SK-N-MC (cell line): ENCODE data around the gene MYH9.

Experiments
- EZH2 ChIP-seq: fragments of 200-600 bp; sonication (generic); IDR thresholded peaks from one replicate; pipeline ENCODE4 v1.6.1; 2017; ENCODE audit warnings: antibody characterized with exemption
- FOXP2 ChIP-seq: optimal IDR thresholded peaks from 2 replicates; pipeline ENCODE3; 2011; ENCODE audit warnings: mild to moderate bottlenecking, moderate library complexity; ENCODE audit not compliant: insufficient read depth; ENCODE audit errors: extremely low read length, control extremely low read depth
- POLR2AphosphoS5 ChIP-seq: IDR thresholded peaks from 2 replicates; pipeline ENCODE4 v1.6.1; 2012; ENCODE audit warnings: mild to moderate bottlenecking, low read depth, low read length, borderline replicate concordance

DNA sequence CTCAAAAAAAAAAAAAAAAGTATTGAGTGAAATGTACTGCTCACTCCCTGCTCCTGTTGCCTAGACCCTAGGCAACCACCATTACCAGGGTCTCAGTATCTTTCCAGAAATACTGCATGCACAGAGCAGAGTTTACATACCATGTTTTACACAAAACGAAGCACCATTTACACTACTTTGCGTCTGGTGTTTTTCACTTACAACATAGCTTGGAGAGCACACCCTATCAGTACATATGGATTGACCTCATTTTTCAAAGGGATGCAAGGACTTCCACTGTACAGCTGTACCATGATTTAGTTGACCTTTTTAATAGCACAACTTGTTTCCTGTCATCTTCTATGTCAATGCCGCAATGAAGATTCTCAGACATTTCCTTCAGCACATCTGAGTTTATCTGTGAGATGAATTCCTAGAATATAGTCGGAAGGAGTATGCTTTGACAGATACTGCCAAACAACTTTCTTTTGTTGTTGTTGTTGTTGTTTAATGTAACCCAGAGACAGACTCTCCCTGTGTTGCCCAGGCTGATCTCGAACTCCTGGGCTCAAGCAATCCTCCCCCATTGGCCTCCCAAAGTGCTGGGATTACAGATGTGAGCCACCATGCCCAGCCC is 6.1 kb downstream of the MYH9 start:
- no peak for TF ChIP-seq POLR2AphosphoS5
- TF ChIP-seq EZH2 = no peak
- TF ChIP-seq FOXP2 = no peak
